Right cardiac atrium (tissue), 5 donors: ENCODE data around the gene SULT1C3. TPM values are rescaled to one million over a fixed set of nuclear protein-coding genes. Genes with fewer than 3 reads are reported as not detected.

Source experiments
- ATAC-seq, 2 donors: fragments of 200-7000 bp; cut with Tn5 transposase; one replicate each; pipeline versions ENCODE4 v1.8.0 to v1.9.1; 2020; ENCODE audit warnings: moderate library complexity in 2 of 2, mild to moderate bottlenecking in 1 of 2
- DNase-seq, 3 donors: peaks; one replicate each; pipeline ENCODE4 v3.0.0-alpha.2; 2020
- H3K27ac ChIP-seq: one replicate; pipeline ENCODE4 v1.5.1; 2013; ENCODE audit warnings: mild to moderate bottlenecking, low read length, control low read depth, moderate library complexity
- H3K27me3 ChIP-seq: one replicate; pipeline ENCODE4 v1.6.1; 2013; ENCODE audit not compliant: control insufficient read depth, insufficient read depth
- H3K4me1 ChIP-seq: one replicate; pipeline ENCODE4 v1.6.1; 2013; ENCODE audit warnings: low read length; ENCODE audit not compliant: control insufficient read depth, insufficient read depth
- H3K4me3 ChIP-seq: one replicate; pipeline ENCODE4 v1.5.1; 2013; ENCODE audit warnings: low read length, control low read depth
- H3K9me3 ChIP-seq: one replicate; pipeline ENCODE4 v1.6.1; 2013; ENCODE audit warnings: low read length; ENCODE audit not compliant: control insufficient read depth
- WGBS: extraction: QIAGEN DNeasy Blood & Tissue Kit; methylation state at CpG from one replicate; pipeline ENCODE4 v1.1.7; 2013; 5-methylcytosine and 5-hydroxymethylcytosine counted together
- intact Hi-C, 4 donors: fragments of 100-400 bp; cut with DNase I; formaldehyde crosslinking; loops; one replicate each; pipeline versions ENCODE4 v1.11.0 to v1.14.0; 2022 to 2023
- polyA plus RNA-seq: library from polyadenylated mRNA; stranded (reverse); fragments of 200-250 nt; gene quantifications from one replicate; pipeline ENCODE4 v1.2.3, GENCODE V29; 2013
- total RNA-seq, 4 donors: library from RNA; stranded (reverse); fragmentation: NEBNext Ultra II Directional; extraction: Animal tissue kit (Norgen Biotek cat#: 25700); gene quantifications; one replicate each; pipeline ENCODE4 v1.2.1, GENCODE V29; 2021
- donor health status: healthy with polysubstance abuse.
- donor health status: DM: no; HTN: yes; CAD: no.
- donor health status: DM: no; HTN: no; CAD: no.
- donor health status: DM: no; HTN: yes; CAD: no; lungs with severe emphysema.
- donor health status: DM: yes; HTN: yes; CAD: no.

Gene SULT1C3
- total and polyA plus RNA-seq, 5 donors, result not detected

DNA sequence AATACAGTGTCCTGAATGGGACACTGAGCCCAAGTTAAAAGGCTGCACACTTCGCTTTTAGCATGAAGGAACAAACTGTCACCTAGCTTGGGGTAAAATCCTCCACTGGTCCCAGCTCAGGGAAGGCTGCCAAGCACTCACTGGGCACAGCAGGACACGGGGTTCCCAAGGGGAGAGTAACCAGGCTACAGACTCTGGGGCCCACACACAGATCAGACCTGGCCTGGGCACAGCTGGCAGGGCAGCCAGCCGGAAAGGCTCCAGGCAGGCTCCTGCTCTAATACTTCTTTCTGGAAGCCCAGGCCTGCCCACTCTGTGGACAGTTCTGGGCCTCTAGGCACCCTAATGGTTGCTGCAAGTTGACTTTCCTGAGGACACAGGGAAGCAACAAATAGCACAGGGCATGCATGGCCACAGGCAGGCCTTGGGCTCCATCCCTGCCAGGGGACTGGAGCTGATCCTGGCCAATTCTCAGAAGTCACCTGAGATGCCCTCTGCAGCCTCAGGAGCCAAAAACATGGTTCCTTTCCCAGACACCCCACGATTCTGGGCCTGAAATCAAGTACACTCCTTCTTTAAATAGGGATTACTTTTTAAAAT, 18.7 kb upstream of the SULT1C3 start:
- no peaks in the 10 kb centered on the region for H3K4me1 ChIP-seq
- no peak overlapping the region for H3K4me3 ChIP-seq
- H3K27ac ChIP-seq, result no peak overlapping the region
- peak; percentile 24 to 62 (median 61) for DNase-seq
- WGBS, result 70% methylated on average over 4 of the region's 4 CpGs
- H3K9me3 ChIP-seq, result peaks cover 2% of the 10 kb centered on the region
- no peaks in the 10 kb centered on the region for H3K27me3 ChIP-seq
- intact Hi-C loops, result no loop called here
- peak; percentile 45 to 87 for ATAC-seq

DNA sequence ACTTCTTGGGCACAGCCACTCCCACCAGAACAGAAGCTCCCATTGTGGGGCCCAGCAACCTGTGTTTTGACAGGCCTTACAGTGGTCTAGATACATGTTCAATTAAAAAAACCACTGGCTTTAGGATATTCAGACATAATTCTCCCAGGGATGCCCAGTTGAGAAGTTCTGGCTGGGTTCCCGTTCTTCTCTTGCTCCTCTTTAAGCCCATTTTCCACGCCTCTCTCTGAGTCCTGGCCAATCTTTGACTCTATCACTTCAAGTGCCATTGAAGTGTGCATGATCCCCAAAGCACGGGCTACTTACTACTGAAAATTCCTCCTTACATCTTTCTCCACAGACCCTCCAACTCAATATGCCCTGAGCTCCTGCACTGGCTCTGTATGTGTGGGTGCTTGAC, 17.5 kb upstream of the SULT1C3 start:
- Histone ChIP-seq H3K27ac (no peak overlapping the region), H3K4me1 (no peaks in the 10 kb centered on the region), H3K9me3 (peaks cover 2% of the 10 kb centered on the region), H3K4me3 (no peak overlapping the region), H3K27me3 (no peaks in the 10 kb centered on the region)
- no peak for ATAC-seq
- WGBS, result 81% methylated on average over 3 of the region's 3 CpGs
- intact Hi-C loops, result no loop called here
- DNase-seq, result no peak

GRCh38 chr2:108223573-108223972, 16.2 kb upstream of the SULT1C3 start:
- WGBS, result 72% methylated on average over 4 of the region's 4 CpGs
- DNase-seq (no peak), ATAC-seq (no peak)
- Histone ChIP-seq H3K9me3 (peaks cover 2% of the 10 kb centered on the region), H3K27me3 (no peaks in the 10 kb centered on the region), H3K4me1 (no peaks in the 10 kb centered on the region), H3K27ac (no peak overlapping the region), H3K4me3 (no peak overlapping the region)
- intact Hi-C loops, result no loop called here

DNA sequence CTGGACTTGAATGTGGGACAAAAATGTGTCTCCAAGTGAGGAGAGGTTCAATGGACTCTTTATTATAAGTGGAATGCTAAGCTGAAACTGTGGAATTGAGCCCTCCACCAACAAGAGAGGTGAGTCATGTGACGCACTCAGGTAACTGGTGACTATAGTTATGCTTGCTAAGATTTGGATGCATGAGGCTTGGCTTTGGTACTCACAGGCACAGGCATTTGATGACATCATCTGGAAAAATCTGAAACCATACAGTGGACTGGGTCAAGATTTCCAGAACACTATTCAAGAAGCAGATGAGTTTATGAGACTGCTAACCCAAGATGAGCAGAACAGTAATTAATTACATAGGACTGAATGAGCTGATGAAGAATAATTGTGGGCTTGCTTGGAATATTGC, 15.7 kb upstream of the SULT1C3 start:
- no peak for DNase-seq
- intact Hi-C loops, result no loop called here
- 97% methylated on average over 1 of the region's 1 CpG for WGBS

GRCh38 chr2:108226564-108226963, 13.2 kb upstream of the SULT1C3 start:
- WGBS, result 60% methylated on average over 2 of the region's 2 CpGs
- DNase-seq (no peak), ATAC-seq (no peak)
- no peak overlapping the region for H3K4me3 ChIP-seq
- no peaks in the 10 kb centered on the region for H3K4me1 ChIP-seq
- intact Hi-C loops, result no loop called here
- H3K9me3 ChIP-seq, result peaks cover 2% of the 10 kb centered on the region
- H3K27me3 ChIP-seq, result no peaks in the 10 kb centered on the region
- no peak overlapping the region for H3K27ac ChIP-seq

More for the DNA sequence above, 15.7 kb upstream of the SULT1C3 start:
- Histone ChIP-seq H3K27ac (no peak overlapping the region), H3K27me3 (no peaks in the 10 kb centered on the region), H3K4me1 (no peaks in the 10 kb centered on the region), H3K9me3 (peaks cover 2% of the 10 kb centered on the region), H3K4me3 (no peak overlapping the region)
- no peak for ATAC-seq

GRCh38 chr2:108228006-108228405, 11.8 kb upstream of the SULT1C3 start:
- ATAC-seq, result no peak
- no peak for DNase-seq
- H3K4me3 ChIP-seq, result no peak overlapping the region
- peaks cover 2% of the 10 kb centered on the region for H3K9me3 ChIP-seq
- H3K4me1 ChIP-seq, result no peaks in the 10 kb centered on the region
- H3K27me3 ChIP-seq, result no peaks in the 10 kb centered on the region
- WGBS, result 78% methylated on average over 4 of the region's 4 CpGs
- no peak overlapping the region for H3K27ac ChIP-seq
- intact Hi-C loops, result no loop called here

DNA sequence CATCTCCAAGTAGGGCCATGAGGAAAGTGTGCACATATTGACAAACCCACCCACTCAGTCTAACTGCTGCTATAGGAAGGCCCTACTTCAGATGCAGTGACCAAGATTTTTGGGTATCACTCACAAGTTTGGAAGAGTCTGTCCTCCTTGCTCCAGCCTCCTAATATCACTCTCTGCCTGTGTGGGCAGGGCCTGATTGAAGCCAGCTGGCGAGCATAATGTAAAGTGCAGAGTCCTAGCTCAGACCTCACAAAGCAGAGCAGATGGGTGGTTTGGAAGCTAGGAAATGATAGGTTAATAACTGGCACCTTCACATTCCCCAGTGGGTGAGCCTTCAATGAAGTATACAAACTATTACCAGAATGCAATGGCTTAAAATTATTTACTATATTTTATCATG, 11.2 kb upstream of the SULT1C3 start:
- DNase-seq, result no peak
- no peaks in the 10 kb centered on the region for H3K9me3 ChIP-seq
- no peak overlapping the region for H3K27ac ChIP-seq
- no peak for ATAC-seq
- WGBS, result 71% methylated on average over 1 of the region's 1 CpG
- H3K27me3 ChIP-seq, result no peaks in the 10 kb centered on the region
- intact Hi-C loops, result no loop called here
- no peaks in the 10 kb centered on the region for H3K4me1 ChIP-seq
- no peak overlapping the region for H3K4me3 ChIP-seq

- DNase-seq (no peak), ATAC-seq (no peak)
- Histone ChIP-seq H3K27me3 (no peaks in the 10 kb centered on the region), H3K4me1 (no peaks in the 10 kb centered on the region), H3K27ac (no peak overlapping the region), H3K4me3 (no peak overlapping the region), H3K9me3 (no peaks in the 10 kb centered on the region)
- intact Hi-C loops, result no loop called here
- 79% methylated on average over 2 of the region's 2 CpGs for WGBS
Measured at GRCh38 chr2:108229875-108230274, 9.9 kb upstream of the SULT1C3 start.

- intact Hi-C loops, result no loop called here
- 83% methylated on average over 4 of the region's 4 CpGs for WGBS
- Histone ChIP-seq H3K4me3 (no peak overlapping the region), H3K27me3 (no peaks in the 10 kb centered on the region), H3K27ac (no peak overlapping the region), H3K4me1 (no peaks in the 10 kb centered on the region), H3K9me3 (peaks cover 4% of the 10 kb centered on the region)
- DNase-seq (no peak), ATAC-seq (no peak)
Measured at GRCh38 chr2:108235577-108235976, 4.2 kb upstream of the SULT1C3 start.

DNA sequence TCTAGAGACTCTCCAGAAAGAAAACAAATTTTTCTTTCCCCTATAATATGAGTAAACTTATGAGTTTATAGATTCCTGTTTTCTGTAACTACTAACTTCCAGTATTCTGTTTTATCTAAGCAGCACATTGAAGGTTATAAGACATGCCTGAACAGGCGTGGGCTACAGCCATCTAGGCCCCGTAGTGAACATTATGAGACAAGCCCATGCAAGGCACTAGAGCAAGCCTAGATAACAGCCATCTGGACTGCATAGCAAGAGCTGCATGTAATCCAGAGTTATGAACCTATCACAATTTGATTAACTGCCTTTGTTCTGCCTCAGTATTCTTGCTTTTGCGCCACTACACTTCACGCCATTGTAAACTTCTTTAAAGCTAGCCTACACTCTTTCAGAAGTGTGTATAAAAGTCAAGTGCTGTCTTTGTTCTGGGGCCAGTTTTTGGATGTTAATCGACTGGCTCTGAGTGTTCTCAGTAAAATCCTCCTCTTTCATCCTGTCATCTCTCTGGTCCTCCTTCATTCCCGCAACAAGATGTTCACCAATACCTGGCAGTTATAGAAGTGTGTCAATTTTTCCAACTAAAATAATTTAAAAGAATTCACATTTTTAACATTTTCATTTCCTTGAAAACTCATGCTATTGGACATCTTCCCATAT, 3.0 kb upstream of the SULT1C3 start:
- H3K9me3 ChIP-seq, result peaks cover 4% of the 10 kb centered on the region
- DNase-seq (no peak), ATAC-seq (no peak)
- WGBS, result 83% methylated on average over 6 of the region's 6 CpGs
- no peaks in the 10 kb centered on the region for H3K27me3 ChIP-seq
- H3K4me1 ChIP-seq, result no peaks in the 10 kb centered on the region
- no peak overlapping the region for H3K27ac ChIP-seq
- intact Hi-C loops, result no loop called here
- no peak overlapping the region for H3K4me3 ChIP-seq

GRCh38 chr2:108240966-108241365, 1.2 kb downstream of the SULT1C3 start:
- no peaks in the 10 kb centered on the region for H3K4me1 ChIP-seq
- H3K27ac ChIP-seq, result no peak overlapping the region
- intact Hi-C loops, result no loop called here
- H3K27me3 ChIP-seq, result no peaks in the 10 kb centered on the region
- peaks cover 4% of the 10 kb centered on the region for H3K9me3 ChIP-seq
- H3K4me3 ChIP-seq, result no peak overlapping the region
- DNase-seq (no peak), ATAC-seq (no peak)
- WGBS, result 93% methylated on average over 5 of the region's 5 CpGs
